ENCODE data around the gene FKBP1B.
"Not testable (repeated sequence)": the region's sequence is repeated elsewhere in the genome, so short reads cannot be mapped to it uniquely, and the experiment has no call there.

The FKBP1B gene

DNA sequence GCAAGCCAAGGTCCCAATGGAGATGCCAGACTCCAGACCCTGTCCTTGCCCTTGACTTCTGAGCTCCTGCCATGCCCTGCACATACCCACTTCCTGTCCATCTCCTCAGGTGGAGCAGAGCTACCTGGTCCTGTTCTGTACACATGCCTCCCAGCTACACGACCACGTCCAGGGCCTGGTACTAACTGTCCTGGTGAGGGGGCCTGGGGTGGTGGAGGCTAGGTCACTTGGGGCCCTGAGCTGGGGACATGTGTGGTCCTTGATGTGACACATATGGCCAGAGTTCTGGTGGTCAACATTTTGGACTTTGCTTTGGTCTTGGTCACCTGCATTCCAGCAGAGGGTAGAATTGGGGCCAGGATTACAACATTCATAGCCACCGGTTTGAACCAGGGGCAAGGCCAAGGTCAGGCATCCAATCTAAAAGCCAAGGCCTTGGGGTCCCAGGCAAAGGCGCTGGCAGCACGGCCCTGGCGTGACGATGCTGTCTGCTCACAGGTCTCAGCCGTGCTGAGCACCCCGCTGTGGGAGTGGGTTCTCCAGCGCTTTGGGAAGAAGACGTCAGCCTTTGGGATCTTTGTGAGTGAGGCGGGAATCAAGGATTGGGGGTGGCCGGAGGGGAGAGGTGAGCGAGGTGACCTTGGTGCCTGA is 27.1 kb upstream of the FKBP1B start:
- no peak for DNase-seq (ENCODE audit: low read depth in 1 of 2, low spot score in 1 of 2)

DNA sequence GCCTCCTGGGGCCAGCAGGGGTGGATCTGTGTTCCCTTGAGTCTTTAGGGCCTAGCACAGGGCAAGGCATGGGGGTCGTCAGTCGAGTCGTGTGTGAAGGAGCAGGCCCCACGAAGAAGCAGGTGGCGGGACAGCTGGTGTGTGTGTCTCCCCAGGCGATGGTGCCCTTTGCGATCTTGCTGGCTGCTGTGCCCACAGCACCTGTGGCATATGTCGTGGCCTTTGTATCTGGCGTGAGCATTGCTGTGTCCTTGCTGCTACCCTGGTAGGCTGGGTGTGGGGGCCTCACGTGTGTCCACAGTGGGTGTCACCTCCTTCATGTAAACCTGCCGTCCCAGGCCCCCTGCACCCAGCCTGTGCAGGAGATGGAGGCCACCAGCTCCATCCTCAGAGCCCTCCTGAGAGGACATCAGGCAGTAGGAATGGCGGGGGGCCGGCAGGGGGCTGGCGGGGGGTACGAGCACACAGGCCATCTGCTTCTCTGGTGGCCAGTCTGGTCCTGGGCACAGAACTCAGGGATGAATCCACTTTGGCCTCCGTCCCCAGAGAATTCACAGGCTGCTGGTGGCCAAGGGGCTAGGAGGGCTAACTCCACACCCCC is 26.5 kb upstream of the FKBP1B start:
- DNase-seq (ENCODE audit: low read depth in 1 of 2, low spot score in 1 of 2), result no peak

- DNase-seq (ENCODE audit: low read depth in 1 of 2, low spot score in 1 of 2), result no peak
Observed at GRCh38 chr2:24024018-24024417, 25.5 kb upstream of the FKBP1B start.

DNA sequence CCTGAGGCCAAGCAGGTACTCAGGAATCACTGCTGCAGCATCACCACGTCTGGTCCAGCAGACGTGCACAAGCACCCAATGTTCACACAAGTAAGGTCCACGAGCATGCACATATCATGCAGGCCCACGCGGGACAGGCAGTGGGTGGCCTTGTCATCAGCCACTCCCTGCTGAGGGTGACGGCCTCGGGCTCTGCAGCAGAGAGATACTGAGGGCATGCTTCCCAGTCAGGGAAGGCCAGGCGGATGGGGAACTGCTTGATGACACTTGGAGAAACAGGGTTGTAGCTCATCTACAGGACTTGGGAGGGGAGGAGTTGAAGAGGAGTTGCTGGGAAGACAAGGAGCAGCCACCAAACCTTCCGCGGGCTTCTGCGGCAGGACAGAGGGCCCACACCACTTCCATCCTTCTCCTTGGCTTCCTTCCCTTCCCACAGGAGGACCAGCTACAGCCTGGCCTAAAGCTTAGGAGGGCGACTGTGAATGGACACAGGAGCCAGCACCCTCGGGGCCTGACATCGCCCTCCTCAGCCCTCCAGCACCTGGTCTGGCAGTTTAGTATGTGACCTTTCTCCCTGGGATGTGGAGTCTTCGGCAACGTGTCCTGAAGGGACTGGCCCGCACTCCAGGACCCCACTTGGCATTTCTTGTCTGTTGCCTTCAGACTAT is 24.4 kb upstream of the FKBP1B start:
- no peak for DNase-seq (ENCODE audit: low read depth in 1 of 2, low spot score in 1 of 2)

- DNase-seq (ENCODE audit: low read depth in 1 of 2, low spot score in 1 of 2), result no peak
Observed at GRCh38 chr2:24026233-24026632, 23.3 kb upstream of the FKBP1B start.

GRCh38 chr2:24038786-24039499 is 10.6 kb upstream of the FKBP1B start:
- DNase-seq (ENCODE audit: low read depth in 1 of 2, low spot score in 1 of 2), result no peak

GRCh38 chr2:24040511-24040910 is 9.0 kb upstream of the FKBP1B start:
- no peak for DNase-seq (ENCODE audit: low read depth in 1 of 2, low spot score in 1 of 2)

DNA sequence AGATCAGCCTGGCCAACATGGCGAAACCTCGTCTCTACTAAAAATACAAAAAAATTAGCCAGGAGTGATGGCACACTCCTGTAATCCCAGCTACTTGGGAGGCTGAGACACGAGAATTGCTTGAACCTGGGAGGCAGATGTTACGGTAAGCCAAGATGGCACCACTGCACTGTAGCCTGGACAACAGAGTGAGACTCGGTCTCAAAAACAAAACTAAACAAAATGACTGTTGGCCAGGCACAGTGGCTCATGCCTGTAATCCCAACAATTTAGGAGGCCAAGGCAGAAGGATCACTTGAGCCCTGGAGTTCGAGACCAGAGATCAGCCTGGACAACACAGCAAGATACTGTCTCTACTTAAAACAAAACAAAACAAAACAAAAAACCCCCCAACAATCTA is 6.4 kb upstream of the FKBP1B start:
- not testable (repeated sequence) for DNase-seq (ENCODE audit: low read depth in 1 of 2, low spot score in 1 of 2)

DNA sequence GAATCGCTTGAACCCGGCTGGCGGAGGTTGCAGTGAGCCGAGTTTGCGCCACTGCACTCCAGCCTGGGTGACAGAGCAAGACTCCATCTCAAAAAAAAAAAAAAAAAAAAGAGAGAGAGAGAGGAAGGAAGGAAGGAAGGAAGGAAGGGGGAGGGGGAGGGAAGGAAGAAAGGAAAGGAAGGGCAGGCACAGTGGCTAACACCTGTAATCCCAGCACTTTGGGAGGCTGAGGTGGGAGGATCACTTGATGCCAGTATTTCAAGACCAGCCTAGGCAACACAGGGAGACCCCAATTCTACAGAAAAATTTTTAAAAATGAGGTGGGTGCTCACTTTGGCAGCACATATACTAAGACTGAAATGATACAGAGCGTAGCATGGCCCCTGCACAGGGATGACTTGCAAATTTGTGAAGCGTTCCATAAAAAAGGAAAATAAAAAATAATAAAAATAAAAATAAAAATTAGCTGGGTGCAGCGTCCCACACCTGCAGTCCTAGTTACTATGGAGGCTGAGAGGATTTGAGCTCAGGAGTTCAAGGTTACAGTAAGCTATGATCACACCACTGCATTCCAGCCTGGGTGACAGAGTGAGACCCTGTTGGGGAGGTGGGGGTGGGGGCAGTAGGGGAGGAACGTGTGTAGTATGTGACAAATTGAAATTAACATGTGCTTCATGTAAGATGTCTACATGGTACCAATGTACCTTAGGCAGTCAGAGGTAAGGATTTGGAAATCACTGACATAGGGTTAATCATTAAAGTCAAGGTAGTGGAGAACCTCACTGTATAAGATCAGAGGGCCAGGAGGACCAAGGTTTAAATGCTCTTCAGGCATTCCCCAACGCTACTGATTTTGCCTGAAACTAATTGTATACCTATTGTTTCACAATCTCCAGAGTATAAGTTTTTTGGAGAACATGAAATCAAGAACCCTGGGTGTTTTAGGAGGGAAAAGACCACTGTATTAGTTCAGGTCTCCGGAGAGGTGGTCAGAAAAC is 3.7 kb upstream of the FKBP1B start:
- DNase-seq (ENCODE audit: low read depth in 1 of 2, low spot score in 1 of 2), result no peak

- no peak for DNase-seq (ENCODE audit: low read depth in 1 of 2, low spot score in 1 of 2)
Observed at GRCh38 chr2:24046599-24046929, 3.0 kb upstream of the FKBP1B start.

- DNase-seq (ENCODE audit: low read depth in 1 of 2, low spot score in 1 of 2), result peak; percentile 79 to 87
Observed at GRCh38 chr2:24046930-24047702, 2.4 kb upstream of the FKBP1B start, which contains the start of gene WDCP. Gene WDCP (minus strand): TSS chr2:24047391. CDS start chr2:24039494, 7,897 bp downstream.

DNA sequence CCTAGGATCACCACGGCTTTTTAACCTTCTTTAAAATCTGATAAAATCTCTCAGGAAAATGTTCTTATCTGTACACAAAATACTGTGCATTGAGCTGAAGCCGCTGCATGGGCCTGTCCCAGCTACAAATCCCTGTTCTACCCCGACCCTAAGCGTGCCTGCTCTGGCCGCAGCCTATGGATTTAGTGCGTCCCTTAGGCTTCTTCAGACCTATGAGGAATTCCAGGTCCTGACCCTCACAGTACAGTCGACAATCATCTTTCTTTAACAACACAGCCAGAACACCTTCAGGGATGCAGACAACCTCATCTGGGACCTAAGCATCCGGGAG is 1.9 kb upstream of the FKBP1B start:
- no peak for DNase-seq (ENCODE audit: low read depth in 1 of 2, low spot score in 1 of 2)

GRCh38 chr2:24048769-24049484 is 614 bp upstream of the FKBP1B start:
- DNase-seq (ENCODE audit: low read depth in 1 of 2, low spot score in 1 of 2), result no peak

- DNase-seq (ENCODE audit: low read depth in 1 of 2, low spot score in 1 of 2), result no peak
Observed at GRCh38 chr2:24050041-24050979, 769 bp downstream of the FKBP1B start.

DNA sequence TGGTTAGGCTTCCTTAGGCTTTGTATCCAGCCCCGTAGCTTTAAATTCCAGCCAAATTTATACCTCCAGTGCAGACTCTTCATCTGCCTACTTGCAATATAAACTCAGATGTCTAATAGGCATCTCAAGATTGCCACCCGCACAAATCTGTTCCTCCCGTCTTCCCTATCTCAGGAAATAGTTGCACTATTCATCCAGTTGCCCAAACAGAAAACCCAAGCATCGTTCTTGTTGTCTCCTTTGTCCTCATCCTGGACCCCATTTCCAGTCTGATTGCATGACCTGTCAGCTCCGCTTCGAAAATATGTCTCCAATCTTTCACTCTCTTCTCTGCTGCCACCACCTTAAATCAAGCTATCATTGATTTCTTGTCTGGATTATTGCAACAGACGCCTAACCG is 2.3 kb downstream of the FKBP1B start:
- no peak for DNase-seq (ENCODE audit: low read depth in 1 of 2, low spot score in 1 of 2)

DNA sequence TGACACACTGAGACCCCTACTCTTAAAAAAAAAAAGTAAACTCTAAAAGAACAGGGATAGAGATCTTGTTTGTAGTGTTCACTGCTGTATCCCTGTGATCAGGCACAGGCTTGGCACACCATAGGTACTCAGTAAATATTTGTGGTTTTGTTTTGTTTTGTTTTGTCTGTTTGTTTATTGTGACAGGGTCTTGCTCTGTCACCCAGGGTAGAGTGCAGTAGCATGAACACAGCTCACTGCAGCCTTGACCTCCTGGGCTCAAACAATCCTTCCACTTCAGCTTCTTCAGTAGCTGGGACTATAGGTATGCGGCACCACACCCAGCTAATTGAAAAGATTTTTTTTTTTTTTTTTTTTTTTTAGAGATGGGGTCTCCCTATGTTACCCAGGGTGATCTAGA is 3.4 kb downstream of the FKBP1B start:
- DNase-seq (ENCODE audit: low read depth in 1 of 2, low spot score in 1 of 2), result no peak

- no peak for DNase-seq (ENCODE audit: low read depth in 1 of 2, low spot score in 1 of 2)
Observed at GRCh38 chr2:24054366-24055010, 4.9 kb downstream of the FKBP1B start.

- DNase-seq (ENCODE audit: low read depth in 1 of 2, low spot score in 1 of 2), result no peak
Observed at GRCh38 chr2:24055750-24056149, 6.2 kb downstream of the FKBP1B start.

All from activated T-helper 1 cell treated with anti-CD3 and anti-CD28 coated beads, Interleukin-2, amount 50 U/mL, for 16 hours (primary cell).